HCT116 (cell line): Measurements from ENCODE around the gene FAM83G. TPM values are rescaled to one million over a fixed set of nuclear protein-coding genes. Genes with fewer than 3 reads are reported as not detected.

Source experiments
- ATAC-seq: fragments of 200-7000 bp; cut with Tn5 transposase; 2 replicates; pipeline ENCODE4 v1.9.1; 2020; ENCODE audit warnings: mild to moderate bottlenecking, moderate library complexity
- BruUV-seq: library from RNA; stranded (reverse); fragments of 400-500 nt; replicated peaks from 2 replicates; lab custom pipeline; 2021; lab: Mats Ljungman, UMichigan
- CTCF ChIA-PET: fragments of 300-600 bp; sonication (Branson Sonifier 250); formaldehyde crosslinking; loops from one replicate; lab custom pipeline; 2021; ENCODE audit warnings: antibody characterized with exemption; lab: Charles Lee
- POLR2A ChIA-PET: fragments of 300-600, 350-600 bp; sonication (Branson Sonifier 250); formaldehyde crosslinking; loops from one replicate; lab custom pipeline; 2021; ENCODE audit warnings: antibody characterized with exemption; lab: Charles Lee
- RAD21 ChIA-PET, 2 experiments: fragments of 300-600 bp; sonication (Branson Sonifier 250); formaldehyde crosslinking; loops; one replicate each; lab custom pipeline; 2023; ENCODE audit warnings: low total read pairs in 2 of 2; ENCODE audit not compliant: uncharacterized antibody in 2 of 2, unreplicated experiment in 2 of 2, low non-redundant PET in 1 of 2; lab: Charles Lee
- DNase-seq: peaks from one replicate; pipeline ENCODE4 v3.0.0-alpha.2; 2010; ENCODE audit warnings: low read depth, low spot score
- H2AFZ ChIP-seq: fragments of 200-600 bp; shearing (Covaris generic), sonication (generic); 2 replicates; pipeline ENCODE4 v1.6.1; 2017; ENCODE audit warnings: low read depth, mixed run types, mixed read lengths, antibody characterized with exemption, low read length; ENCODE audit not compliant: poor library complexity, severe bottlenecking
- H3K27ac ChIP-seq: 2 replicates; pipeline ENCODE4 v1.5.1; 2012; ENCODE audit warnings: low read depth, low read length
- H3K27me3 ChIP-seq: fragments of 200-600 bp; sonication (generic); 2 replicates; pipeline ENCODE4 v1.6.1; 2016; ENCODE audit warnings: mixed run types, low read length, mixed read lengths; ENCODE audit not compliant: insufficient read depth
- H3K36me3 ChIP-seq, 2 experiments: fragments of 200-500 bp in 1 of 2; fragments of 200-600 bp in 1 of 2; sonication (Bioruptor generic) in 1 of 2; sonication (generic) in 1 of 2; 2 replicates each; pipeline versions ENCODE4 v1.5.1 to v1.6.1; 2014 to 2016; ENCODE audit warnings: low read length in 2 of 2, inconsistent platforms in 1 of 2, mixed read lengths in 1 of 2, mixed run types in 1 of 2; ENCODE audit not compliant: insufficient read depth in 2 of 2, control insufficient read depth in 1 of 2
- H3K4me1 ChIP-seq, 2 experiments: fragments of 200-600 bp in 1 of 2; sonication (generic) in 1 of 2; 2 replicates each; pipeline versions ENCODE4 v1.5.1 to v1.6.1; 2012 to 2017; ENCODE audit warnings: low read length in 2 of 2, inconsistent platforms in 1 of 2, mild to moderate bottlenecking in 1 of 2, mixed read lengths in 1 of 2, mixed run types in 1 of 2, moderate library complexity in 1 of 2; ENCODE audit not compliant: insufficient read depth in 2 of 2, control insufficient read depth in 1 of 2
- H3K4me2 ChIP-seq: fragments of 200-600 bp; sonication (generic); 2 replicates; pipeline ENCODE4 v1.6.1; 2017; ENCODE audit warnings: mixed run types, low read length, mixed read lengths
- H3K4me3 ChIP-seq, 2 experiments: fragments of 200-600 bp in 1 of 2; sonication (generic) in 1 of 2; replicated peaks in 1 of 2; 2 replicates each; pipeline ENCODE4 v1.5.1; 2011 to 2016; ENCODE audit warnings: low read length in 2 of 2, control low read depth in 1 of 2, low read depth in 1 of 2, mild to moderate bottlenecking in 1 of 2, mixed read lengths in 1 of 2, mixed run types in 1 of 2
- H3K79me2 ChIP-seq: fragments of 200-600 bp; sonication (generic); 2 replicates; pipeline ENCODE4 v1.6.1; 2017; ENCODE audit warnings: mild to moderate bottlenecking, mixed run types, low read length, moderate library complexity, mixed read lengths; ENCODE audit not compliant: insufficient read depth
- H3K9ac ChIP-seq: fragments of 200-600 bp; sonication (generic); 2 replicates; pipeline ENCODE4 v1.6.1; 2016; ENCODE audit warnings: low read length, mixed read lengths
- H3K9me2 ChIP-seq: fragments of 200-600 bp; sonication (generic), shearing (Covaris generic); 2 replicates; pipeline ENCODE4 v1.6.1; 2017; ENCODE audit warnings: mixed run types, mild to moderate bottlenecking, moderate library complexity; ENCODE audit not compliant: insufficient read depth
- H3K9me3 ChIP-seq, 2 experiments: fragments of 200-500 bp in 1 of 2; fragments of 200-600 bp in 1 of 2; sonication (Bioruptor generic) in 1 of 2; sonication (generic) in 1 of 2; 2 replicates each; pipeline ENCODE4 v1.6.1; 2014 to 2017; ENCODE audit warnings: low read length in 2 of 2, mixed read lengths in 2 of 2, inconsistent platforms in 1 of 2, low read depth in 1 of 2, mild to moderate bottlenecking in 1 of 2, mixed run types in 1 of 2, moderate library complexity in 1 of 2; ENCODE audit not compliant: control insufficient read depth in 1 of 2, insufficient read depth in 1 of 2
- H4K20me1 ChIP-seq: fragments of 200-600 bp; sonication (generic), shearing (Covaris generic); 2 replicates; pipeline ENCODE4 v1.6.1; 2017; ENCODE audit warnings: mixed run types, mild to moderate bottlenecking, moderate library complexity; ENCODE audit not compliant: insufficient read depth
- CBX3 ChIP-seq: IDR thresholded peaks from 2 replicates; pipeline ENCODE4 v1.6.1; 2012; ENCODE audit warnings: low read depth
- CEBPB ChIP-seq: IDR thresholded peaks from 2 replicates; pipeline ENCODE4 v1.6.1; 2012; ENCODE audit warnings: low read depth
- ELF1 ChIP-seq: IDR thresholded peaks from 2 replicates; pipeline ENCODE4 v1.6.1; 2012; ENCODE audit warnings: low read depth, borderline replicate concordance
- EZH2phosphoT487 ChIP-seq: fragments of 200-600 bp; IDR thresholded peaks from 2 replicates; pipeline ENCODE4 v1.6.1; 2018; ENCODE audit warnings: antibody characterized with exemption, borderline replicate concordance
- POLR2A ChIP-seq: IDR thresholded peaks from 2 replicates; pipeline ENCODE4 v1.7.0; 2011; ENCODE audit warnings: borderline replicate concordance; ENCODE audit not compliant: insufficient read depth, insufficient read length; ENCODE audit errors: extremely low read depth
- SIN3A ChIP-seq: IDR thresholded peaks from 2 replicates; pipeline ENCODE4 v1.6.1; 2012; ENCODE audit warnings: low read depth
- SP1 ChIP-seq: IDR thresholded peaks from 2 replicates; pipeline ENCODE4 v1.6.1; 2012; ENCODE audit warnings: low read depth
- YY1 ChIP-seq: IDR thresholded peaks from 2 replicates; pipeline ENCODE4 v1.6.1; 2011; ENCODE audit warnings: low read length, low read depth, moderate library complexity, mild to moderate bottlenecking; ENCODE audit not compliant: insufficient replicate concordance; ENCODE audit errors: extremely low read depth
- ZFX ChIP-seq: fragments of 450-650 bp; IDR thresholded peaks from 2 replicates; pipeline ENCODE4 v1.6.1; 2017
- intact Hi-C: fragments of 100-400 bp; cut with micrococcal nuclease; formaldehyde crosslinking; loops from 2 replicates; pipeline ENCODE4 v1.10.0; 2022
- total RNA-seq: library from RNA; stranded (reverse); gene quantifications from one replicate; pipeline ENCODE4 v1.2.1, GENCODE V29; 2021; ENCODE audit not compliant: unreplicated experiment
- TF ChIP-seq, protein P1 (sequence below), 3 experiments: fragments of 200-600 bp in 1 of 3; sonication (generic) in 1 of 3; IDR thresholded peaks in 2 of 3; conservative IDR thresholded peaks in 1 of 3; 2 replicates each; pipeline ENCODE4 v1.5.1; 2012 to 2017; ENCODE audit warnings: low read depth in 2 of 3, low read length in 2 of 3, antibody characterized with exemption in 1 of 3, borderline replicate concordance in 1 of 3, control low read depth in 1 of 3, mild to moderate bottlenecking in 1 of 3, mixed read lengths in 1 of 3, mixed run types in 1 of 3, moderate library complexity in 1 of 3; ENCODE audit not compliant: insufficient read depth in 1 of 3
- TF ChIP-seq, protein P2 (sequence below): IDR thresholded peaks from 2 replicates; pipeline ENCODE4 v1.6.1; 2012
- TF ChIP-seq, protein P3 (sequence below): IDR thresholded peaks from 2 replicates; pipeline ENCODE4 v1.6.1; 2012

FAM83G gene
- total RNA-seq, 1 experiment from 2014 or later = 33.9 TPM

DNA sequence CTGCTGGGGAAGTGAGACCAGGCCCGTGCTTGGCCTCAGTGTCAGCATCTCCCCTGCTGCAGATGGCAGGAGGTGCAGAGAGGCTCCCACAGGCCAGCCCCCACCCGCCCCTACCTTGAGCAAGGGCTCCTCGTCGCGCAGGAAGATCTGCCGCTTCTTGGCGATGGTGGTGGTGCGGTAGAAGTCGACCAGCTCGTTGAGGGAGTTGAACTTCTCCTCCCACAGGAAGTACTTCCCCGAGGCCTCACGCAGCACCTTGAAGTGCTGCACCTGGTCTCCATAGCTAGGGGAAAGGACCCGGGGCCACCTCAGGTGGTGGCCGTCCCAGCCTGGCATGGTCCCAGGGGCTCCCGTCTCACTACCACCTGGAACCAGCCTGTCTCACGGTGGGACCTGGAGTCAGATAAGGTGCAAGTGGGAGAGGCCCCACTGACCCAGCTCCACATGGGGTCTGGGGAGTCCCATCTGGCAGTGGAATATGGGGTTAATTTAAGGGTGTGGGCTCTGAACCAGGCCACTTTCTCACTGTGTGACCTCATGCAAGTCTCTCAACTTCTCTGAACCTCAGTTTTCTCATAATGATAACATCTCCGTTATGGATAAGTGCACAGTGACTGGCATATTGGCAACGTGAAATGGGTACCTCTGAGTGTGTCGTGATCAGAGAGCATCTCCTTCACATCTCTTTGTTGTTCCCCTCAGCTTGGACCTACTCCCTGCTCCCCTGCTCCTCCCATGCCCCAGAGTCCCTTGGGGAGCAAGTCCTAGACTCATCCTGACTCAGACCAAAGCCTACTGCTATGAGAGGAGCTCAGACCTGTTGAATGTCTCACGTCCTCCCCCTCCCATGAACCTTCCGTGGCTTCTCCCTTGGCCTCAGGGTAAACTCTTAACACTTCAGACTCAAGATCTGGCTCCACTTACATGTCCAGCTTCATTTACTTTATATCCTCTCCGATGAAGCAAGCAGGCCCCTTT lies 19.8 kb upstream of the FAM83G start:
- Histone ChIP-seq H3K4me3 (no peak overlapping the region), H3K9me3 (no peaks in the 10 kb centered on the region), H3K4me1 (peaks cover 0 to 6% of the 10 kb centered on the region in 2 experiments; a peak in 1 of 4 replicates), H2AFZ (no peak overlapping the region), H3K36me3 (no peaks in the 10 kb centered on the region), H3K4me2 (no peak overlapping the region), H3K27me3 (no peaks in the 10 kb centered on the region), H3K79me2 (no peaks in the 10 kb centered on the region), H3K9me2 (no peaks in the 10 kb centered on the region), H4K20me1 (no peaks in the 10 kb centered on the region), H3K27ac (no peak overlapping the region), H3K9ac (no peak overlapping the region)
- ATAC-seq (no peak), DNase-seq (no peak)
- POLR2A ChIA-PET = no interaction called here
- RAD21 ChIA-PET = no interaction called here
- CTCF ChIA-PET = no interaction called here
- TF ChIP-seq CBX3 (no peak), ELF1 (no peak), SIN3A (no peak), ZFX (no peak), SP1 (no peak), YY1 (no peak), EZH2phosphoT487 (no peak), POLR2A (no peak), CEBPB (no peak)
- TF ChIP-seq, protein P1, sequence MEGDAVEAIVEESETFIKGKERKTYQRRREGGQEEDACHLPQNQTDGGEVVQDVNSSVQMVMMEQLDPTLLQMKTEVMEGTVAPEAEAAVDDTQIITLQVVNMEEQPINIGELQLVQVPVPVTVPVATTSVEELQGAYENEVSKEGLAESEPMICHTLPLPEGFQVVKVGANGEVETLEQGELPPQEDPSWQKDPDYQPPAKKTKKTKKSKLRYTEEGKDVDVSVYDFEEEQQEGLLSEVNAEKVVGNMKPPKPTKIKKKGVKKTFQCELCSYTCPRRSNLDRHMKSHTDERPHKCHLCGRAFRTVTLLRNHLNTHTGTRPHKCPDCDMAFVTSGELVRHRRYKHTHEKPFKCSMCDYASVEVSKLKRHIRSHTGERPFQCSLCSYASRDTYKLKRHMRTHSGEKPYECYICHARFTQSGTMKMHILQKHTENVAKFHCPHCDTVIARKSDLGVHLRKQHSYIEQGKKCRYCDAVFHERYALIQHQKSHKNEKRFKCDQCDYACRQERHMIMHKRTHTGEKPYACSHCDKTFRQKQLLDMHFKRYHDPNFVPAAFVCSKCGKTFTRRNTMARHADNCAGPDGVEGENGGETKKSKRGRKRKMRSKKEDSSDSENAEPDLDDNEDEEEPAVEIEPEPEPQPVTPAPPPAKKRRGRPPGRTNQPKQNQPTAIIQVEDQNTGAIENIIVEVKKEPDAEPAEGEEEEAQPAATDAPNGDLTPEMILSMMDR (IDR thresholded peaks at IDR 0.05 in 2 of 3, conservative IDR thresholded peaks at IDR 0.05 in 1 of 3; ENCODE audit: borderline replicate concordance in 1 of 3, insufficient read depth in 1 of 3, low read depth in 2 of 3, low read length in 2 of 3) = no peak
- TF ChIP-seq, protein P2, sequence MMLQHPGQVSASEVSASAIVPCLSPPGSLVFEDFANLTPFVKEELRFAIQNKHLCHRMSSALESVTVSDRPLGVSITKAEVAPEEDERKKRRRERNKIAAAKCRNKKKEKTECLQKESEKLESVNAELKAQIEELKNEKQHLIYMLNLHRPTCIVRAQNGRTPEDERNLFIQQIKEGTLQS = no peak
- TF ChIP-seq, protein P3, sequence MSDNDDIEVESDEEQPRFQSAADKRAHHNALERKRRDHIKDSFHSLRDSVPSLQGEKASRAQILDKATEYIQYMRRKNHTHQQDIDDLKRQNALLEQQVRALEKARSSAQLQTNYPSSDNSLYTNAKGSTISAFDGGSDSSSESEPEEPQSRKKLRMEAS = no peak
- BruUV-seq = no TSS peak
- intact Hi-C loops = no loop called here
